ENCODE data around the gene TANC1.

DNA sequence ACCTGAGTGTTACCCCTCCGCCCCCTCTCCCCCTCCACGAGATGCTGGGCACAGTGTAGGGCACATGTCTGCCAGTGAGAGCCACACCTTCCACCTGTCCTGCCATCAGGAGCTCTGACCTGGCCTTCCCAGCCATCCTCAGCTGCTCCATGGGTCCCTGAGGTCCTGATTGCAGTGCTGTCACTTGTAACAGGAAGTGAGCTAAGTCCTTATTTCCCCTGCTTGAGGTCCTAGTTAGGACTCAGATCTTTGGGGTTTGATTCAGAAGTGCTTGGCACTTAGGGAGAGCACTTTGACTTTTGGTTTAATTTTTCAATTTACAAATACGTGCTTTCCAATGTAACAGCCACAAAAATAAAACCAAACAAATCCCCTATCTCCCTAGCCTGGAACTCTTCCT is 192.5 kb downstream of the TANC1 start:
- no peak for TF ChIP-seq POLR2A (IDR thresholded peaks at IDR 0.05; ENCODE audit: low read length)
- TF ChIP-seq GATA1 (IDR thresholded peaks at IDR 0.05; ENCODE audit: low read depth, low read length) = no peak

All from erythroblast (primary cell).